ENCODE results near the gene AMH.

AMH gene

GRCh38 chr19:2236314-2237050, 12.6 kb upstream of the AMH start, which contains the start of the genes PLEKHJ1 and SF3A2:
Gene PLEKHJ1, minus strand, starts transcription at chr19:2236329. Its CDS starts 81 bp downstream, at chr19:2236248.
Gene SF3A2, plus strand, starts transcription at chr19:2236824. Its CDS starts 6,595 bp downstream, at chr19:2243419.
- peak; percentile 99 for DNase-seq

GRCh38 chr19:2237051-2237868, 11.9 kb upstream of the AMH start:
- DNase-seq: no peak

- DNase-seq: no peak
These were observed 11.3 kb upstream of the AMH start for GRCh38 chr19:2237869-2238153.

GRCh38 chr19:2239173-2239572, 9.9 kb upstream of the AMH start:
- no peak for DNase-seq

- DNase-seq: peak; percentile 40
These were observed 9.1 kb upstream of the AMH start for GRCh38 chr19:2239771-2240770.

- DNase-seq: no peak
These were observed 8.0 kb upstream of the AMH start for GRCh38 chr19:2240881-2241760.

- DNase-seq: no peak
These were observed 7.0 kb upstream of the AMH start for GRCh38 chr19:2242092-2242537.

GRCh38 chr19:2242816-2243215, 6.3 kb upstream of the AMH start:
- DNase-seq: no peak

GRCh38 chr19:2243274-2244124, 5.6 kb upstream of the AMH start:
- DNase-seq: no peak

GRCh38 chr19:2244125-2244411, 5.1 kb upstream of the AMH start:
- no peak for DNase-seq

GRCh38 chr19:2244486-2244885, 4.6 kb upstream of the AMH start:
- no peak for DNase-seq

GRCh38 chr19:2245273-2245672, 3.9 kb upstream of the AMH start:
- no peak for DNase-seq

GRCh38 chr19:2246014-2246620, 3.0 kb upstream of the AMH start:
- no peak for DNase-seq

- no peak for DNase-seq
These were observed 2.2 kb upstream of the AMH start for GRCh38 chr19:2246801-2247361.

- no peak for DNase-seq
These were observed 1.6 kb upstream of the AMH start for GRCh38 chr19:2247433-2248101.

- DNase-seq: no peak
These were observed 750 bp upstream of the AMH start for GRCh38 chr19:2248136-2249009.

GRCh38 chr19:2249880-2250765, 1.0 kb downstream of the AMH start:
- DNase-seq: no peak

GRCh38 chr19:2250766-2251105, 1.6 kb downstream of the AMH start:
- DNase-seq: no peak

All from activated CD4-positive, alpha-beta T cell treated with anti-CD3 and anti-CD28 coated beads for 48 hours (primary cell).